Fibroblast of lung (primary cell): ENCODE results near the gene MAP4K4. TPM values are rescaled to one million over a fixed set of nuclear protein-coding genes. Genes with fewer than 3 reads are reported as not detected.

Experiments
- DNase-seq, 2 donors: peaks; one replicate each; pipeline versions ENCODE4 v3.0.0 to v3.0.0-alpha.2; 2010; ENCODE audit warnings: low read depth in 2 of 2
- H2AFZ ChIP-seq: 2 replicates; pipeline ENCODE4 v1.5.1; 2012; ENCODE audit warnings: low read length, control low read depth, inconsistent platforms
- H3K27ac ChIP-seq: 2 replicates; pipeline ENCODE4 v1.5.1; 2011; ENCODE audit warnings: low read length, control low read depth; ENCODE audit not compliant: insufficient read depth
- H3K27me3 ChIP-seq: 2 replicates; pipeline ENCODE4 v1.5.1; 2011; ENCODE audit warnings: mild to moderate bottlenecking, low read length; ENCODE audit not compliant: control insufficient read depth, insufficient read depth
- H3K36me3 ChIP-seq: 2 replicates; pipeline ENCODE4 v1.5.1; 2011; ENCODE audit warnings: low read length; ENCODE audit not compliant: control insufficient read depth, insufficient read depth
- H3K4me1 ChIP-seq: 2 replicates; pipeline ENCODE4 v1.5.1; 2011; ENCODE audit warnings: low read length; ENCODE audit not compliant: control insufficient read depth, insufficient read depth; ENCODE audit errors: extremely low read depth
- H3K4me2 ChIP-seq: 2 replicates; pipeline ENCODE4 v1.5.1; 2011; ENCODE audit warnings: low read length, control low read depth; ENCODE audit not compliant: insufficient read depth; ENCODE audit errors: extremely low read depth
- H3K4me3 ChIP-seq, 4 experiments: fragments of 200-600 bp in 1 of 4; sonication (generic) in 1 of 4; replicated peaks in 1 of 4; 2 replicates each; pipeline ENCODE4 v1.5.1; 2011 to 2016; ENCODE audit warnings: low read length in 4 of 4, low read depth in 3 of 4, mild to moderate bottlenecking in 3 of 4, control low read depth in 2 of 4, inconsistent platforms in 1 of 4, mixed read lengths in 1 of 4; ENCODE audit not compliant: insufficient read depth in 1 of 4; ENCODE audit errors: control extremely low read depth in 1 of 4
- H3K79me2 ChIP-seq: 2 replicates; pipeline ENCODE4 v1.5.1; 2012; ENCODE audit warnings: mild to moderate bottlenecking, low read length, inconsistent platforms; ENCODE audit not compliant: control insufficient read depth, insufficient read depth
- H3K9ac ChIP-seq: 2 replicates; pipeline ENCODE4 v1.5.1; 2011; ENCODE audit warnings: mild to moderate bottlenecking, low read length, control low read depth; ENCODE audit not compliant: insufficient read depth
- H3K9me3 ChIP-seq: 2 replicates; pipeline ENCODE4 v1.5.1; 2012; ENCODE audit warnings: low read depth, low read length; ENCODE audit not compliant: control insufficient read depth, insufficient read depth
- H4K20me1 ChIP-seq: 2 replicates; pipeline ENCODE4 v1.5.1; 2011; ENCODE audit warnings: low read length; ENCODE audit not compliant: control insufficient read depth, insufficient read depth; ENCODE audit errors: extremely low read depth
- EZH2 ChIP-seq: IDR thresholded peaks from 2 replicates; pipeline ENCODE4 v1.5.1; 2012; ENCODE audit warnings: low read length, control low read depth, mild to moderate bottlenecking; ENCODE audit errors: missing control alignments
- polyA plus RNA-seq, 2 donors: library from polyadenylated mRNA; depleted of rRNA in 1 of 2; stranded (reverse) in 1 of 2; unstranded in 1 of 2; fragments of >200 nt; gene quantifications; 2 replicates each; pipeline ENCODE4 v1.2.1, GENCODE V29; 2011 to 2012; ENCODE audit warnings: missing spikeins in 1 of 2
- total RNA-seq: library from RNA; depleted of rRNA; stranded (reverse); fragments of >200 nt; gene quantifications from 2 replicates; pipeline ENCODE4 v1.2.1, GENCODE V29; 2014
- TF ChIP-seq, protein P1 (sequence below), 2 donors: IDR thresholded peaks in 1 of 2; conservative IDR thresholded peaks in 1 of 2; 1 replicate in 1 of 2; 2 replicates in 1 of 2; pipeline ENCODE4 v1.5.1; 2011 to 2012; ENCODE audit warnings: low read length in 2 of 2, control low read depth in 1 of 2, inconsistent platforms in 1 of 2, low read depth in 1 of 2, mild to moderate bottlenecking in 1 of 2

The MAP4K4 gene
- total and polyA plus RNA-seq, 2 donors (not counting 1 experiment from before 2014, with no cell fraction given): 113 to 164 TPM

- DNase-seq: no peak
- no peaks in the 10 kb centered on the region for H3K27me3 ChIP-seq
- H3K79me2 ChIP-seq: peaks cover 99% of the 10 kb centered on the region
- TF ChIP-seq EZH2: no peak
- TF ChIP-seq, protein P1, sequence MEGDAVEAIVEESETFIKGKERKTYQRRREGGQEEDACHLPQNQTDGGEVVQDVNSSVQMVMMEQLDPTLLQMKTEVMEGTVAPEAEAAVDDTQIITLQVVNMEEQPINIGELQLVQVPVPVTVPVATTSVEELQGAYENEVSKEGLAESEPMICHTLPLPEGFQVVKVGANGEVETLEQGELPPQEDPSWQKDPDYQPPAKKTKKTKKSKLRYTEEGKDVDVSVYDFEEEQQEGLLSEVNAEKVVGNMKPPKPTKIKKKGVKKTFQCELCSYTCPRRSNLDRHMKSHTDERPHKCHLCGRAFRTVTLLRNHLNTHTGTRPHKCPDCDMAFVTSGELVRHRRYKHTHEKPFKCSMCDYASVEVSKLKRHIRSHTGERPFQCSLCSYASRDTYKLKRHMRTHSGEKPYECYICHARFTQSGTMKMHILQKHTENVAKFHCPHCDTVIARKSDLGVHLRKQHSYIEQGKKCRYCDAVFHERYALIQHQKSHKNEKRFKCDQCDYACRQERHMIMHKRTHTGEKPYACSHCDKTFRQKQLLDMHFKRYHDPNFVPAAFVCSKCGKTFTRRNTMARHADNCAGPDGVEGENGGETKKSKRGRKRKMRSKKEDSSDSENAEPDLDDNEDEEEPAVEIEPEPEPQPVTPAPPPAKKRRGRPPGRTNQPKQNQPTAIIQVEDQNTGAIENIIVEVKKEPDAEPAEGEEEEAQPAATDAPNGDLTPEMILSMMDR (conservative IDR thresholded peaks at IDR 0.05 in 1 of 2, IDR thresholded peaks at IDR 0.05 in 1 of 2; ENCODE audit: low read depth in 1 of 2, low read length in 2 of 2): no peak
- H3K9ac ChIP-seq: no peak overlapping the region
- no peaks in the 10 kb centered on the region for H3K36me3 ChIP-seq
- H3K27ac ChIP-seq: no peak overlapping the region
- H3K4me1 ChIP-seq: peaks cover 16% of the 10 kb centered on the region
- H3K4me2 ChIP-seq: no peak overlapping the region
- H2AFZ ChIP-seq: no peak overlapping the region
- no peaks in the 10 kb centered on the region for H3K9me3 ChIP-seq
- H3K4me3 ChIP-seq: no peak overlapping the region
- peaks cover 3% of the 10 kb centered on the region for H4K20me1 ChIP-seq
Observed at GRCh38 chr2:101723371-101724124, 26.0 kb downstream of the MAP4K4 start.

DNA sequence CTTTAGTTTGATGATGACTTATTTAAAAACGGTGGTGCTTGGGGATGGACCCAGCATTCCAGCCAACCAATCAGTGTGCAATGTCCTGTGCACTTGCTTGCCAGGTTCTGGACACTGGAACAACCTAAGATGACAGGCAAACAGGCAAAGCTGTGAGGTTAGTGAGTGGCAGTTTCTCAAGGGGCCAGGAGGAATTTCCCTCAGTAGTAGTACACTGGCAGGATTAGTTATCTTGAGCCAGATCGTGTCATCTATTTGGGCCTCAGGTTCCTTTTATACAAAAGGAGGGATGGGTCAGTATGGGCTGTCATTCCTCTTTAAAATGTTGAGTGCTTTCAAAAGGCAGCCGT is 26.6 kb downstream of the MAP4K4 start:
- Histone ChIP-seq H4K20me1 (peaks cover 3% of the 10 kb centered on the region), H3K36me3 (no peaks in the 10 kb centered on the region), H3K27ac (no peak overlapping the region), H3K4me2 (no peak overlapping the region), H3K9me3 (no peaks in the 10 kb centered on the region), H3K9ac (no peak overlapping the region), H3K79me2 (peaks cover 99% of the 10 kb centered on the region), H3K4me1 (peaks cover 12% of the 10 kb centered on the region), H3K27me3 (no peaks in the 10 kb centered on the region), H3K4me3 (no peak overlapping the region), H2AFZ (no peak overlapping the region)
- no peak for DNase-seq
- no peak for TF ChIP-seq EZH2
- TF ChIP-seq, protein P1 (conservative IDR thresholded peaks at IDR 0.05 in 1 of 2, IDR thresholded peaks at IDR 0.05 in 1 of 2; ENCODE audit: low read depth in 1 of 2, low read length in 2 of 2): no peak

DNA sequence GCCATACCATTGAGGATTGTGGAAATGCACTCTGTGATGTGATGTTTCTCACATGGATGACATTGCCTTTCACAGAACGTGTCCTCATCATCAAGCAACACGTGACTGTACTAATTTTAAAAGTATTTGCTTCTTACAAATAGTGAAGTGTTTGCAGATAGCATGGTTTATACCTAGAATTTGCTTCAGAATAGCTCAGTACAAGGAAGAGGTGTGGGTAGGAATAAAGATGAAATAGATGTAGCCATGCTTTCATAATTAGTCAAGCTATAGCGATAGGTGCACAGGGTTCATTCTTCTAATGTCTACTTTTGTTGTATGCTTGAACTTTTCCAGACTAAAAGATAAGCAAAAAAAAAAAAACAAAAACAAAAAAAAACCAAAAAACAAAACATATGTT is 27.5 kb downstream of the MAP4K4 start:
- DNase-seq: no peak
- H3K27me3 ChIP-seq: no peaks in the 10 kb centered on the region
- H3K9me3 ChIP-seq: no peaks in the 10 kb centered on the region
- no peak overlapping the region for H3K27ac ChIP-seq
- no peak overlapping the region for H3K4me2 ChIP-seq
- peaks cover 2% of the 10 kb centered on the region for H3K36me3 ChIP-seq
- H3K4me3 ChIP-seq: no peak overlapping the region
- peaks cover 7% of the 10 kb centered on the region for H3K4me1 ChIP-seq
- peaks cover 100% of the 10 kb centered on the region for H3K79me2 ChIP-seq
- no peak overlapping the region for H2AFZ ChIP-seq
- no peak overlapping the region for H3K9ac ChIP-seq
- TF ChIP-seq, protein P1 (conservative IDR thresholded peaks at IDR 0.05 in 1 of 2, IDR thresholded peaks at IDR 0.05 in 1 of 2; ENCODE audit: low read depth in 1 of 2, low read length in 2 of 2): no peak
- no peak for TF ChIP-seq EZH2
- H4K20me1 ChIP-seq: peaks cover 3% of the 10 kb centered on the region
